Lower leg skin (tissue), 3 donors: ENCODE measurements around the gene YTHDF2.

Experiments used
- CTCF ChIP-seq, 3 donors: fragments of 450-650 bp; IDR thresholded peaks; one replicate each; pipeline ENCODE4 v1.5.1; 2016; ENCODE audit warnings: antibody characterized with exemption in 3 of 3, mild to moderate bottlenecking in 3 of 3, moderate library complexity in 2 of 3
- POLR2A ChIP-seq, 2 donors: fragments of 450-650 bp; IDR thresholded peaks; one replicate each; pipeline ENCODE4 v1.6.1; 2016 to 2017; ENCODE audit warnings: antibody characterized with exemption in 2 of 2, mild to moderate bottlenecking in 1 of 2, moderate library complexity in 1 of 2

DNA sequence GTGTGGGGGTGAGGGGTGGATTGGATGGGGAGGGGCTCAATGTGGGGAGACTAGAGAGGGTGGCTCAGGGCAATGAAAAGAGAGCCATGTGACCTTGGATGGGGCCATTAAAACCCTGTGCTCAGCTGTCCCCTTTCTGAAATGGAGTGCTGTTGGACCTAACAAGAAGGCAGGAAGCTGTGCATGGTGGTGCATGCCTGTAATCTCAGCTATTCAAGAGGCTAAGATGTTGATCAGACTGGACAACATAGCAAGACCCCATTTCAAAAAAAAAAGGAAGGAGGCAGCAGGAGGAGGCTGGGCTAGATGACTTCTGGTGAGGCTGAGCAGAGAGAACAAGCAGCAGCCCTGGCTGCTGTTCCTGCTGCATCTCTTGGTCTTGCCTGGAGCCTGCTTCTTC, 82.3 kb downstream of the YTHDF2 start:
- TF ChIP-seq CTCF (IDR thresholded peaks at IDR 0.05) (no peak), POLR2A (IDR thresholded peaks at IDR 0.05) (no peak)
